GM18517 (cell line): ENCODE data around the gene ADARB2.

Source experiments
- ATAC-seq: cut with Tn5 transposase; IDR thresholded peaks from one replicate; pipeline ENCODE4 v1.9.1; 2021; ENCODE audit warnings: mild to moderate bottlenecking, moderate library complexity; ENCODE audit not compliant: unreplicated experiment

The ADARB2 gene

GRCh38 chr10:1598393-1599153 lies 138.8 kb downstream of the ADARB2 start:
- ATAC-seq: no peak

DNA sequence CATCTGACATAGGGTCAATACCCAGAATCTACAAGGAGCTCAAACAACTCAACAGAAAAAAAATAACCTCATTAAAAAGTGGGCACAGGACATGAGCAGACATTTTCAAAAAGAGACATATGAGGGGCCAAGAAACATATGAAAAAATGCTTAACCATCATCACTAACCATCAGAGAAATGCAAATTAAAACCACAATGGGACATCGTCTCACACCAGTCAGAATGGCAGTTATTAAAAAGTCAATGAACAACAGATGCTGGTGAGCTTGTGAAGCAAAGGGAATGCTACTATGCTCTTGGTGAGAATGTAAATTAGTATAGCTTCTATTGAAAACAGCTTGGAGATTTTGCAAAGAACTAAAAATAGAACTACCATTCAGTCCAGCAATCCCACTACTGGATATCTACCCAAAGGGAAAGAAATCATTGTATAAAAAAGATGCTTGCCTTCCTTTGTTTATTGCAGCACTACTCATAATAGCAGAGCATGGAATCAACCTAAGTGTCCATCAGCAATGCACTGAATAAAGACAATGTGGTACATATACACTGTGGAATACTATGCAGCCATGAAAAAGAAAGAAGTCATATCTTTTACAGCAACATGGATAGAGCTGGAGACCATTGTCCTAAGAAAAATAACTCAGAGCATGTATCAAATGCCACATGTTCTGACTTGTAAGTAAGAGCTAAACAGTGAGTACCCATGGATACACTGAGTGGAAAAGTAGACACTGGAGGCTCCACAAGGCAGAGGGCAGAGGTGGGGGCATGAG lies 139.8 kb downstream of the ADARB2 start:
- no peak for ATAC-seq

DNA sequence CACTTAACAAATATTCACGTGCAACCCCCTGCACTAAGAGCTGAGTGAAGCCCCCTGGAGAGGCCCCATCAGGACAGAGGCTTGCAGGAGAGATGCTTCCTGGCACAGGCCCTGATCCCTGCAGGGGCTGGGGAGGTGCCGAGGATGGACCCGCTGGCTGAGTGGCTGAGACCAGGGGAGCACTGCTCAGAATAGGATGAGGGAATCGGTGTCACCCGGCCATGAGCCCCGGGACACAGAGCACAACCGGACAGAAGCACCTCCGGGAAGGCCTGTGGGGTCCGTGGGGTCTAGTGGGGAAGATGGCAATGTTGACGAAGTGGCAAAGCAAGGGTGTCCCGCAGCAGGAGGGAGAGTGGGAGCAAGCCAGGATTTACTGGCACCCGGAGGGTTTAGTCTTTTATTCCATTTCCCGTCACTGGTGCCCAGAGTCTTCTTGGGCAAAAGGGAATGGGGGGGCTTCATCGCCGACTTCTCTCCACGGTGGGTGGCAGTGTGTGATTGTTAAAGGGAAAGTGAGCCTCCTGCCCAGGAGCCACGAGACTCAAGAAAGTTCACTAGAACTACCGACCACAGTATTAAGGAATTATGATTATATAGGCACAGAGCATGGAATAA lies 140.7 kb downstream of the ADARB2 start:
- no peak for ATAC-seq

DNA sequence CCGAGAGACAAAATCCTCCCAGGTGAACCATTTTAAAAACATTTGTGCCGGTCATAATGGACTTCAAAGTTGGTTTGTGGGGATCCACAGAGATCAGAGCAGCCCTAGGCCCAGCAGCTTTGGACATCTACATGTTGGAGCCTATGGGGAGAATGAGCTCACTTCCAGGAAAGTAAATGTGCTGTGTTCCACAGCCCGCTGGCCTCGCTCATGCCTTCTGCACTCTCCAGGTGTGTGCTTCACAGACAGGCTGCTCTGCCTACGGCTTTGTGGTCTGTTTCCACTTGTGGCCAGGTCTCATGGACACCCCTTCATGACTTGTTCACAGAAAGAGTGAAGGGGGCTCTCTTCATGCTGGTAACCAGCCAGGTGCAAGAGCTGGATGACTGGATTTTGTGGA lies 141.6 kb downstream of the ADARB2 start:
- ATAC-seq: no peak

GRCh38 chr10:1595242-1595600 lies 142.1 kb downstream of the ADARB2 start:
- ATAC-seq: no peak

DNA sequence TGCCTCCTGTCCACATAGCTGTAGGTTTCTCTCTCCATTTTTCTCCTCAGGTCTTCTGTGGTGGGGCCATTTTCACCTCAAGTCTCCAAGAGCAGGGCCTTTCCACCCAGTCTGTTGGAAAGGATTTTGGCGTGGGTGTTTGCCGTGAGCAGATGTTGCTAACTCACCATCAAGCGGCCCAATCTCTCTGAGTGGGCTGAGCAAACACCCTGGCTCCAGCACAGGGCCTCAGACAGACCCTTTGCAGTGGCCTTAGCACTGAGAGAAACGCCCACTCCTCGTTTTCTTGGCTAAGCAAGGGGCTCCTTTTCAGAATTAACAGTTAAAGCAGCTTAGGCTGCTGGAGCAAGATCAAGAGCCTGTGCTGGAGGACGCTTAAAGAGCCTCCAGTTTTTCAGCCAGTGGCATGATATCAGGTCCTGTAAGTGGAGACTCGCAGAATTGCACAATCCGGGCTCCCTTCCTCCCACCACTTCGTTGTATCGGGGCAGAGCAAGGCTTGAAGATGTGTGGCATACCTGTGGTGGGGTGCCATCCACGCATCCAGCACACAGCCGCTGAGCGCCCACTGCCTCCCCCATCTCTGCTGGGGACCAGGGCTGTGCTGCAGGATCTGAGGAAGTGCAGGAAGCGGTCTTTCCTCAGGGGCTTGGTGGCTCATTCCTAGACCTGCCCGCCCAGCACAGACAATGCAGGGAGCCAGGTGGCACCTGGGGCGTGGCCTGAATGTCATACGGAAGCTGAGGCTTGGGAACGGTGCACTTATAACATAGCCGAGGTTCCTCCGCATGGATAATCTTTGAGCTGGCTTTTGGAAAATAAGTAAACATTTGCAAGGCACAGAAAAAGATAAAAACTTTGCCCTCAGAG lies 142.7 kb downstream of the ADARB2 start:
- ATAC-seq: no peak

GRCh38 chr10:1591742-1592141 lies 145.6 kb downstream of the ADARB2 start:
- no peak for ATAC-seq

GRCh38 chr10:1591045-1591444 lies 146.3 kb downstream of the ADARB2 start:
- ATAC-seq: no peak

GRCh38 chr10:1589257-1589656 lies 148.1 kb downstream of the ADARB2 start:
- no peak for ATAC-seq

GRCh38 chr10:1582739-1583138 lies 154.6 kb downstream of the ADARB2 start:
- ATAC-seq: no peak

- no peak for ATAC-seq
These were observed 156.1 kb downstream of the ADARB2 start for GRCh38 chr10:1581189-1581588.

DNA sequence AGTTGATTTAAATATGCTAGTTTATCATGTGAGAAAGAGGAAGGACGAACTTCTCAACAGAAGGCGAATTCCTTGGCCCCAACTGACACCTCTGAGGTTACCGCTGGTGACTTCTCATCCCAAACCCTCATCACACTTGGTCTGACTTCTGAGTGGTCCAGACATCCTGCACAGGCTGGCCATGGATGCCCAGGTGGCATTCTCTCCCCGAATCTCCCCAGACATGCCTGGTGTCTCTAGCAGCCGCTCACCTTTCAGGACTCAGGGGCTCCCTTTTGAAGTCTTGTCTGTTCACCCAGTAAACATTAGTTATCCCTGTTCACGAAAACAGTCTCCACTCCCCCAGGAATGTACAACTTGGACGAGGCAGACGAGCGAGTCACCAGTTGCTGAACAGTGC lies 157.7 kb downstream of the ADARB2 start:
- no peak for ATAC-seq

DNA sequence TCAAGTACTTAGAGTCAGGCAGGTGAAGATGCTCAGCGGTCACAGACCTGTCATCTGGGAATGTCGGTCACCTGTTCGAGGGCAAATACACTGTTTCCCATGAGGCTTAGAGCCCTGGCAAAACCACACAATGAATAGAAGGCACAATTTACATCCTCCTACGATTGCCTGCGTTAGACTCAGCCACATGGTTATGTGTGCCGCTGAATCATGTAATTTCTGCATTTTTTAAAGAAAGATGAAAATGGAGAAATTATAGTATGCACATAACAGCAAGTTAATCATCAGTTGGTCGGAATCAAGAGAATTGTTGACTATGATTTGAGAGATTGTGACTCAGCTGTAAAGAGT lies 158.2 kb downstream of the ADARB2 start:
- ATAC-seq: no peak

GRCh38 chr10:1578392-1579140 lies 158.8 kb downstream of the ADARB2 start:
- ATAC-seq: no peak

DNA sequence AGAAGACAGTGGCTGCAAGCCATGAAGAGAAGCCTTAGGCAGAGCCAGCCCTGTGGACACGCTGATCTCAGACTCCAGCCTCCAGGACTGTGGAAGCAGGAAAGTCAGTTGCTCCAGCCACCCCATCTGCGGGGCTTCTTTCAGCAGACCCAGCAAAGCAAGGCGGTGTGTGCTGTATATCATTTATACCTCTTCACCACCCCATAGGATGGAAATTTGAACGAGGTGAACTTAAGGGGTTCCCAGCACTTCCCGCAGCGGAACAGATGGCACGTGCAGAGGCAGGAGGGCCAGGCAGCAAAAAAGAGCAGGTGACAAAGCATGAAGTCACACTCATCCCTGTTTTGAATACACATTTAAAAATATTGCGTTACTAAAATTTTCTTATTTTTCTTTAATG lies 159.4 kb downstream of the ADARB2 start:
- no peak for ATAC-seq

DNA sequence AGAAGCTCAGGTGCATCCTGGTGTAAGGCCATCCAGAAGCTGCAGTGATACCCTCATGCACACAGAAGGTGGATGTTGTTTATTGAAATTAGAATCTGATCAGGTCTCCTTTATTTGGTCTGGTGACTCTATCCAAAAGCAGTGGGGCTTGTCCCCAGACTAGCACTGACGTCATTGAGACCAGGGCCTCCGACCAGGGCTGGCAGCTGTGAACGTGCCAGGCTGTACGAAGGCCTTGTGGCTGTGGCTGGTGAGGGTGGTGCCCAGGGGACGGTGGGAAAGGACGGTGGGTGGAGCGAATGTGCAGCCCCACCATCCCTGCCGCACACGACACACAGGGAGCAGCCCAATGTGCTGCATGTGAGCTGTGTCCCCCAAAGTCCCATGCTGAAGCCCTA lies 160.0 kb downstream of the ADARB2 start:
- no peak for ATAC-seq

GRCh38 chr10:1576467-1577372 lies 160.6 kb downstream of the ADARB2 start:
- no peak for ATAC-seq

- ATAC-seq: no peak
These were observed 161.7 kb downstream of the ADARB2 start for GRCh38 chr10:1575481-1576244.

GRCh38 chr10:1574719-1575118 lies 162.6 kb downstream of the ADARB2 start:
- ATAC-seq: no peak
